ENCODE results near the gene UBD. TPM values are rescaled to one million over a fixed set of nuclear protein-coding genes. Genes with fewer than 3 reads are reported as not detected.

Gene UBD
- total RNA-seq (10 to 100 TPM in 1 of 2 donors, 1 to 10 TPM in 1; 2.1 to 15.1 TPM), polyA plus RNA-seq (10 to 100 TPM in 1 of 2 donors, 1 to 10 TPM in 1; 2.1 to 19.4 TPM)
- long read RNA-seq, donor 1 = 0 reads
- long read RNA-seq, donor 2, partial matches to known transcripts = 0 of 1 reads
- long read RNA-seq, donor 2, other reads (novel, unspliced or antisense) = 0 of 1 reads
- long read RNA-seq, donor 3, partial matches to known transcripts = 0 of 1 reads
- long read RNA-seq, donor 3, other reads (novel, unspliced or antisense) = 0 of 1 reads
- long read RNA-seq, donor 4 = 0 reads
- long read RNA-seq, donor 5, partial matches to known transcripts = 0 of 1 reads
- long read RNA-seq, donor 5, other reads (novel, unspliced or antisense) = 0 of 1 reads

DNA sequence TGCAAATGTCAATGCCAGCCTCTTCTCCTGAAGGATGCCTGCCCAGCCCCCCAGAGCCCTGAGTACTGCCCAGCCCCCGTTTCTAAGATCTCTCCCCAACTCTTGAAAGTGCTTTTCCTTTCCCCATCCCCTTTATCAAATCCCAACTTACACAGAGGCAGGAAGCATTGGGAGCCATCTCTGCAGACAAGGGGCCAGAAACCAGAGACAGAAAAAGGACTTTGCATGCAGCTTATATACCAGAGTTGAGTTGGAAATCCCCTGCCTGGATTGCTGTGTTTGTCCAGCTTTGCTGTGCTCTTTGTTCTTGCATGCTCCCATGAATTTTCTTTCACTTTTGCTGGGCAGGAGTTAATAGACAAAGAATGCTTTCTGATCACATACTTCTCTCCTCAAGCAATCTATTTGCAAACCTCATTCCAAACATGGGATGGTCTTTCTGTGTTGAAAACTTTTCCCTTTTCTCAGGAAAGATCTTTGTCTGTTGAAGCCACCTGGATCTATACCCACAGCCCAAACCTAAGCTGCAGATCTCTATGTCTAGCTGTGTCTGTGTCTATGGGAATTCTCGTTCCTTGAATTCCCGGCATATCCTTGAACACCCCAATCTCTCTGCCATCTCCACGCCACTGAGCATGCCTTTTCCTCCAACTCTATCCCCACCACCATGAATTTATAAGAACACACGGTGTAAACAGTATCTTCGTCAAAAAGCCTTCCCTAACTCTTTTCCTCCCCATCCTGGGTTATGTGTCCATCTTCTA is at the start of gene UBD:
UBD (minus strand) TSS at position 209 of the 764 bp plus-strand sequence; CDS start at position 178, 31 bp downstream.
- H3K36me3 ChIP-seq (ENCODE audit: control insufficient read depth in 4 of 4, insufficient read depth in 4 of 4, low read length in 4 of 4) = no peaks in the 10 kb centered on the region
- peaks cover 5 to 26% (median 15%) of the 10 kb centered on the region in 3 donors for H3K27me3 ChIP-seq (ENCODE audit: control insufficient read depth in 3 of 3, insufficient read depth in 3 of 3, low read length in 2 of 3)
- peaks cover 0 to 5% (median 0%) of the 10 kb centered on the region in 4 donors for H3K9me3 ChIP-seq (ENCODE audit: control insufficient read depth in 4 of 4, insufficient read depth in 3 of 4, low read length in 3 of 4)
- ATAC-seq (ENCODE audit: insufficient read depth, low FRiP score) (no peak), DNase-seq (no peak)
- H3K27ac ChIP-seq (ENCODE audit: low read depth in 1 of 2, low read length in 1 of 2) = no peak within 1 kb of the TSS
- H3K4me3 ChIP-seq = no peak within 1 kb of the TSS
- H3K4me1 ChIP-seq (ENCODE audit: control insufficient read depth in 5 of 5, insufficient read depth in 5 of 5, low read length in 5 of 5) = no peaks in the 10 kb centered on the region
- TF ChIP-seq, protein P1, sequence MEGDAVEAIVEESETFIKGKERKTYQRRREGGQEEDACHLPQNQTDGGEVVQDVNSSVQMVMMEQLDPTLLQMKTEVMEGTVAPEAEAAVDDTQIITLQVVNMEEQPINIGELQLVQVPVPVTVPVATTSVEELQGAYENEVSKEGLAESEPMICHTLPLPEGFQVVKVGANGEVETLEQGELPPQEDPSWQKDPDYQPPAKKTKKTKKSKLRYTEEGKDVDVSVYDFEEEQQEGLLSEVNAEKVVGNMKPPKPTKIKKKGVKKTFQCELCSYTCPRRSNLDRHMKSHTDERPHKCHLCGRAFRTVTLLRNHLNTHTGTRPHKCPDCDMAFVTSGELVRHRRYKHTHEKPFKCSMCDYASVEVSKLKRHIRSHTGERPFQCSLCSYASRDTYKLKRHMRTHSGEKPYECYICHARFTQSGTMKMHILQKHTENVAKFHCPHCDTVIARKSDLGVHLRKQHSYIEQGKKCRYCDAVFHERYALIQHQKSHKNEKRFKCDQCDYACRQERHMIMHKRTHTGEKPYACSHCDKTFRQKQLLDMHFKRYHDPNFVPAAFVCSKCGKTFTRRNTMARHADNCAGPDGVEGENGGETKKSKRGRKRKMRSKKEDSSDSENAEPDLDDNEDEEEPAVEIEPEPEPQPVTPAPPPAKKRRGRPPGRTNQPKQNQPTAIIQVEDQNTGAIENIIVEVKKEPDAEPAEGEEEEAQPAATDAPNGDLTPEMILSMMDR (IDR thresholded peaks at IDR 0.05; ENCODE audit: control extremely low read depth, extremely low read depth) = no peak
- no peak within 1 kb of the TSS for H3K9ac ChIP-seq (ENCODE audit: insufficient read depth in 1 of 2, low read length in 2 of 2)
- 68 to 80% methylated on average over 6 of the region's 6 CpGs for WGBS, 2 donors

DNA sequence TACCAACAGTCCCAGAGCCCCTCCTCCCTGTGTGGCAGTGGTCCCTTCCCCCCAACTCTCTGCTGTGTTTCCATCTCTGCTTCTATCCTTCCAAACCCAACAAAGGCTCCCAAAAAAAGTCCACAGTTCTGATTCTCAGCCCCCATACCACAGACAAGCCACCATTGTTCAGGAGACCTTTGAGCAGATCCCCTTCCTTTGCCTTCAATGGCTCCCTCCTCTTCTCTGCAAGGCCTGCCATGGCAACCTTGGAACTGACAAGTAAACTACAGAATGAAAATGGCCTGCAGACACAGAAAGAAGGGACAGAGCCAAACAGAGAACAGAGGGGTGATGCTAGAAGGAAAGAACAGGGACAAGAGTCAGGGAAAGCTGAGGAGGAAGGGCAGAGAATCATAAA is 48.6 kb upstream of the UBD start:
- Histone ChIP-seq H3K36me3 (ENCODE audit: control insufficient read depth in 4 of 4, insufficient read depth in 4 of 4, low read length in 4 of 4) (peaks cover 17 to 65% (median 51%) of the 10 kb centered on the region in 4 donors), H3K4me3 (no peak overlapping the region), H3K9ac (ENCODE audit: insufficient read depth in 1 of 2, low read length in 2 of 2) (no peak overlapping the region), H3K27me3 (ENCODE audit: control insufficient read depth in 3 of 3, insufficient read depth in 3 of 3, low read length in 2 of 3) (no peaks in the 10 kb centered on the region), H3K4me1 (ENCODE audit: control insufficient read depth in 5 of 5, insufficient read depth in 5 of 5, low read length in 5 of 5) (no peaks in the 10 kb centered on the region), H3K27ac (ENCODE audit: low read depth in 1 of 2, low read length in 1 of 2) (no peak overlapping the region), H3K9me3 (ENCODE audit: control insufficient read depth in 4 of 4, insufficient read depth in 3 of 4, low read length in 3 of 4) (peaks cover 0 to 2% (median 0%) of the 10 kb centered on the region in 4 donors)
- TF ChIP-seq, protein P1 (IDR thresholded peaks at IDR 0.05; ENCODE audit: control extremely low read depth, extremely low read depth) = no peak
- ATAC-seq (ENCODE audit: insufficient read depth, low FRiP score) (no peak), DNase-seq (no peak)

- TF ChIP-seq, protein P1 (IDR thresholded peaks at IDR 0.05; ENCODE audit: control extremely low read depth, extremely low read depth) = no peak
- DNase-seq = no peak
- H3K9me3 ChIP-seq (ENCODE audit: control insufficient read depth in 4 of 4, insufficient read depth in 3 of 4, low read length in 3 of 4) = peaks cover 0 to 2% (median 0%) of the 10 kb centered on the region in 4 donors
- ATAC-seq (ENCODE audit: insufficient read depth, low FRiP score) = no peak
- peaks cover 5 to 49% (median 41%) of the 10 kb centered on the region in 4 donors for H3K36me3 ChIP-seq (ENCODE audit: control insufficient read depth in 4 of 4, insufficient read depth in 4 of 4, low read length in 4 of 4)
- H3K4me3 ChIP-seq = no peak overlapping the region
- 89 to 98% methylated on average over 2 of the region's 2 CpGs for WGBS, 2 donors
- no peaks in the 10 kb centered on the region for H3K4me1 ChIP-seq (ENCODE audit: control insufficient read depth in 5 of 5, insufficient read depth in 5 of 5, low read length in 5 of 5)
- H3K27me3 ChIP-seq (ENCODE audit: control insufficient read depth in 3 of 3, insufficient read depth in 3 of 3, low read length in 2 of 3) = no peaks in the 10 kb centered on the region
- no peak overlapping the region for H3K9ac ChIP-seq (ENCODE audit: insufficient read depth in 1 of 2, low read length in 2 of 2)
- no peak overlapping the region for H3K27ac ChIP-seq (ENCODE audit: low read depth in 1 of 2, low read length in 1 of 2)
Measured at GRCh38 chr6:29603930-29604329, 44.4 kb upstream of the UBD start.
